IMR-90 (cell line): ENCODE data around the gene BAG1. TPM values are rescaled to one million over a fixed set of nuclear protein-coding genes. Genes with fewer than 3 reads are reported as not detected.

ENCODE experiments used
- ATAC-seq: fragments of 200-7000 bp; cut with Tn5 transposase; 2 replicates; pipeline ENCODE4 v1.9.1; 2020; ENCODE audit warnings: low read depth, mild to moderate bottlenecking, moderate library complexity
- BruUV-seq: library from RNA; stranded (reverse); fragments of 400-500 nt; replicated peaks from 2 replicates; lab custom pipeline; 2021; lab: Mats Ljungman, UMichigan
- CTCF ChIA-PET: fragments of 300-600 bp; formaldehyde crosslinking; extraction: SDS; loops from one replicate; lab custom pipeline; 2021; ENCODE audit warnings: antibody characterized with exemption; lab: Yijun Ruan, JAX
- POLR2A ChIA-PET: fragments of 300-600 bp; sonication (Branson Sonifier 250); formaldehyde crosslinking; loops from one replicate; lab custom pipeline; 2022; ENCODE audit warnings: antibody characterized with exemption; ENCODE audit not compliant: unreplicated experiment; lab: Charles Lee
- DNase-seq: peaks from one replicate; pipeline ENCODE4 v3.0.0; 2013
- H2AFZ ChIP-seq: replicated peaks from 2 replicates; pipeline ENCODE3; 2013; ENCODE audit warnings: low read length, mild to moderate bottlenecking; ENCODE audit not compliant: poor library complexity
- H2AK5ac ChIP-seq: 2 replicates; pipeline ENCODE4 v1.6.1; 2013; ENCODE audit warnings: low read depth, low read length, inconsistent platforms
- H2AK9ac ChIP-seq: replicated peaks from 2 replicates; pipeline ENCODE3; 2013; ENCODE audit warnings: mild to moderate bottlenecking, low read depth, low read length, moderate library complexity; ENCODE audit not compliant: poor library complexity
- H2BK120ac ChIP-seq: 2 replicates; pipeline ENCODE4 v1.6.1; 2013; ENCODE audit warnings: low read depth, low read length, inconsistent platforms
- H2BK15ac ChIP-seq: 3 replicates; pipeline ENCODE4 v1.6.1; 2013; ENCODE audit warnings: low read depth, low read length, inconsistent platforms
- H2BK20ac ChIP-seq: 2 replicates; pipeline ENCODE4 v1.6.1; 2013; ENCODE audit warnings: low read depth, mild to moderate bottlenecking, inconsistent platforms, low read length, moderate library complexity
- H2BK5ac ChIP-seq: 2 replicates; pipeline ENCODE4 v1.6.1; 2013; ENCODE audit warnings: mild to moderate bottlenecking, low read depth, low read length, inconsistent platforms; ENCODE audit not compliant: poor library complexity, severe bottlenecking
- H3K14ac ChIP-seq: replicated peaks from 2 replicates; pipeline ENCODE4 v1.6.1; 2013; ENCODE audit warnings: low read depth, low read length, inconsistent platforms
- H3K18ac ChIP-seq: 2 replicates; pipeline ENCODE4 v1.6.1; 2013; ENCODE audit warnings: low read depth, low read length, control low read depth
- H3K23ac ChIP-seq: 2 replicates; pipeline ENCODE4 v1.6.1; 2013; ENCODE audit warnings: low read depth, low read length, inconsistent platforms
- H3K27ac ChIP-seq: 2 replicates; pipeline ENCODE4 v1.5.1; 2013; ENCODE audit warnings: mild to moderate bottlenecking, control low read depth, low read length; ENCODE audit not compliant: insufficient read depth
- H3K27me3 ChIP-seq: 2 replicates; pipeline ENCODE4 v1.6.1; 2013; ENCODE audit warnings: low read length; ENCODE audit not compliant: control insufficient read depth, insufficient read depth
- H3K36me3 ChIP-seq: 2 replicates; pipeline ENCODE4 v1.6.1; 2013; ENCODE audit warnings: low read length, mixed read lengths; ENCODE audit not compliant: control insufficient read depth, insufficient read depth
- H3K4ac ChIP-seq: 2 replicates; pipeline ENCODE4 v1.6.1; 2013; ENCODE audit warnings: low read depth, low read length, inconsistent platforms
- H3K4me1 ChIP-seq: 2 replicates; pipeline ENCODE4 v1.6.1; 2013; ENCODE audit warnings: low read length, mixed read lengths; ENCODE audit not compliant: control insufficient read depth, insufficient read depth
- H3K4me2 ChIP-seq: 2 replicates; pipeline ENCODE4 v1.6.1; 2013; ENCODE audit warnings: low read depth, mild to moderate bottlenecking, control low read depth, low read length, moderate library complexity
- H3K4me3 ChIP-seq: 2 replicates; pipeline ENCODE4 v1.5.1; 2013; ENCODE audit warnings: low read depth, mild to moderate bottlenecking, control low read depth, low read length, moderate library complexity; ENCODE audit not compliant: insufficient read depth
- H3K56ac ChIP-seq: 2 replicates; pipeline ENCODE4 v1.6.1; 2013; ENCODE audit warnings: low read length, inconsistent platforms; ENCODE audit not compliant: insufficient read depth; ENCODE audit errors: extremely low read depth
- H3K79me1 ChIP-seq, 2 experiments: 2 replicates each; pipeline ENCODE4 v1.6.1; 2013; ENCODE audit warnings: low read length in 2 of 2, inconsistent platforms in 1 of 2, low read depth in 1 of 2
- H3K9ac ChIP-seq: 2 replicates; pipeline ENCODE4 v1.6.1; 2013; ENCODE audit warnings: low read depth, low read length, control low read depth
- H3K9me1 ChIP-seq: 2 replicates; pipeline ENCODE4 v1.6.1; 2013; ENCODE audit warnings: low read length, inconsistent platforms; ENCODE audit not compliant: insufficient read depth
- H3K9me3 ChIP-seq: 2 replicates; pipeline ENCODE4 v1.6.1; 2013; ENCODE audit warnings: low read length; ENCODE audit not compliant: control insufficient read depth, insufficient read depth
- H4K20me1 ChIP-seq: 2 replicates; pipeline ENCODE4 v1.6.1; 2013; ENCODE audit warnings: low read length, inconsistent platforms; ENCODE audit not compliant: insufficient read depth
- H4K5ac ChIP-seq: 2 replicates; pipeline ENCODE4 v1.6.1; 2013; ENCODE audit warnings: mild to moderate bottlenecking, low read depth, low read length, control low read depth
- H4K8ac ChIP-seq, 2 experiments: 2 replicates each; pipeline ENCODE4 v1.6.1; 2013; ENCODE audit warnings: low read depth in 2 of 2, low read length in 2 of 2, control low read depth in 1 of 2, inconsistent platforms in 1 of 2
- H4K91ac ChIP-seq: 2 replicates; pipeline ENCODE4 v1.6.1; 2013; ENCODE audit warnings: low read depth, low read length, inconsistent platforms; ENCODE audit not compliant: insufficient read depth
- NFE2L2 ChIP-seq: fragments of 150-350 bp; IDR thresholded peaks from 2 replicates; pipeline ENCODE4 v1.6.1; 2016; ENCODE audit warnings: low read depth, mild to moderate bottlenecking, low read length
- WGBS, 2 experiments: methylation state at CpG; one replicate each; pipeline versions ENCODE4 v1.1.5 to v1.1.7; 2013; ENCODE audit warnings: missing lambda C conversion rate in 2 of 2; ENCODE audit not compliant: insufficient read length in 1 of 2; ENCODE audit errors: extremely low coverage in 2 of 2; 5-methylcytosine and 5-hydroxymethylcytosine counted together
- dilution Hi-C: fragments of 300-500 bp; cut with HindIII; formaldehyde crosslinking; loops from one replicate; pipeline ENCODE4 v1.14.3; 2018; ENCODE audit warnings: low sequenced_read_pairs; ENCODE audit not compliant: unreplicated experiment
- in situ Hi-C: fragments of 300-500 bp; cut with MboI; formaldehyde crosslinking; loops from 3 replicates; pipeline ENCODE4 v1.14.3; 2019; ENCODE audit warnings: low sequenced_read_pairs, inconsistent platforms, mixed read lengths
- intact Hi-C: fragments of 100-400 bp; cut with micrococcal nuclease; formaldehyde crosslinking; loops from 2 replicates; pipeline ENCODE4 v1.10.0; 2022
- polyA plus RNA-seq, 3 experiments: library from polyadenylated mRNA; depleted of rRNA; stranded (reverse); fragments of >200 nt; gene quantifications; 2 replicates each; pipeline ENCODE4 v1.2.3, GENCODE V29; 2012; ENCODE audit warnings: low replicate concordance in 1 of 3
- total RNA-seq: library from RNA; depleted of rRNA; stranded (reverse); fragments of >200 nt; gene quantifications from 2 replicates; pipeline ENCODE4 v1.2.3, GENCODE V29; 2012

BAG1 gene
- total and polyA plus RNA-seq, 2 of the 4 experiments (the other 2 are of a cell fraction), result 4.5 to 20.9 TPM

- no peak overlapping the region for H3K4me3 ChIP-seq
- no peak overlapping the region; the same call in 1 of the 2 replicates for H3K14ac ChIP-seq
- no peak overlapping the region for H3K4me2 ChIP-seq
- no peak overlapping the region for H4K91ac ChIP-seq
- no peak overlapping the region for H2BK15ac ChIP-seq
- CTCF ChIA-PET, result no interaction called here
- H3K4me1 ChIP-seq, result peaks cover 4% of the 10 kb centered on the region
- no peak overlapping the region; the same call in 1 of the 2 replicates for H3K23ac ChIP-seq
- no peak overlapping the region for H3K56ac ChIP-seq
- H3K36me3 ChIP-seq, result no peaks in the 10 kb centered on the region
- H2AFZ ChIP-seq, result no peak overlapping the region
- H3K9me1 ChIP-seq, result 0 out of 2 replicates have a peak, but pooled peaks cover 3% of the 10 kb centered on the region
- BruUV-seq, result no TSS peak
- no peak overlapping the region for H3K9ac ChIP-seq
- H3K27ac ChIP-seq, result no peak overlapping the region
- 88% methylated on average over 3 of the region's 14 CpGs; no CpG with 5 or more reads in 1 of the 2 experiments for WGBS, 2 experiments
- intact Hi-C loops, result loop anchor here (5.0 kb wide), 1 partner anchor 34 kb away; no protein-coding TSS in a partner anchor
- POLR2A ChIA-PET, result no interaction called here
- 0 out of 2 replicates have a peak overlapping the region, but pooled peaks have one; percentile 54 for H2AK5ac ChIP-seq
- H4K5ac ChIP-seq, result no peak overlapping the region
- 0 out of 2 replicates have a peak overlapping the region, but pooled peaks have one; percentile 12 for H2BK20ac ChIP-seq
- no peaks in the 10 kb centered on the region for H3K79me1 ChIP-seq
- H4K8ac ChIP-seq, result no peak overlapping the region
- H3K9me3 ChIP-seq, result no peaks in the 10 kb centered on the region
- no peak overlapping the region for H2BK120ac ChIP-seq
- in situ Hi-C loops, result no loop called here
- H2AK9ac ChIP-seq, result no peak overlapping the region
- H2BK5ac ChIP-seq, result no peak overlapping the region
- H3K4ac ChIP-seq, result no peak overlapping the region; the same call in 1 of the 2 replicates
- H3K18ac ChIP-seq, result no peak overlapping the region
- dilution Hi-C loops, result no loop called here
- no peak for TF ChIP-seq NFE2L2
- ATAC-seq (no peak), DNase-seq (no peak)
- H4K20me1 ChIP-seq, result no peaks in the 10 kb centered on the region
- H3K27me3 ChIP-seq, result peaks cover 16% of the 10 kb centered on the region
These were observed 43.6 kb downstream of the BAG1 start for GRCh38 chr9:33220681-33221567.
